SU-DHL-6 (cell line): ENCODE results near the gene APPBP2.

Experiments used
- CTCF ChIP-seq: fragments of 200-600 bp; sonication (generic); IDR thresholded peaks from one replicate; pipeline ENCODE4 v1.5.1; 2017; ENCODE audit warnings: antibody characterized with exemption, mild to moderate bottlenecking, low read length, moderate library complexity; ENCODE audit not compliant: insufficient read depth, poor library complexity, severe bottlenecking
- EZH2phosphoT487 ChIP-seq: fragments of 200-600 bp; sonication (generic), shearing (Covaris generic); conservative IDR thresholded peaks from 2 replicates; pipeline ENCODE4 v1.6.1; 2018; ENCODE audit warnings: mild to moderate bottlenecking, antibody characterized with exemption, low read length, moderate library complexity, mixed read lengths

GRCh38 chr17:60510031-60510430 lies 16.0 kb downstream of the APPBP2 start:
- TF ChIP-seq CTCF = no peak
- TF ChIP-seq EZH2phosphoT487 = no peak
